ENCODE results near the gene C1QL1. TPM values are rescaled to one million over a fixed set of nuclear protein-coding genes. Genes with fewer than 3 reads are reported as not detected.

The C1QL1 gene
- total and polyA plus RNA-seq, 2 experiments from 2014 or later = 12.8 to 54.9 TPM

DNA sequence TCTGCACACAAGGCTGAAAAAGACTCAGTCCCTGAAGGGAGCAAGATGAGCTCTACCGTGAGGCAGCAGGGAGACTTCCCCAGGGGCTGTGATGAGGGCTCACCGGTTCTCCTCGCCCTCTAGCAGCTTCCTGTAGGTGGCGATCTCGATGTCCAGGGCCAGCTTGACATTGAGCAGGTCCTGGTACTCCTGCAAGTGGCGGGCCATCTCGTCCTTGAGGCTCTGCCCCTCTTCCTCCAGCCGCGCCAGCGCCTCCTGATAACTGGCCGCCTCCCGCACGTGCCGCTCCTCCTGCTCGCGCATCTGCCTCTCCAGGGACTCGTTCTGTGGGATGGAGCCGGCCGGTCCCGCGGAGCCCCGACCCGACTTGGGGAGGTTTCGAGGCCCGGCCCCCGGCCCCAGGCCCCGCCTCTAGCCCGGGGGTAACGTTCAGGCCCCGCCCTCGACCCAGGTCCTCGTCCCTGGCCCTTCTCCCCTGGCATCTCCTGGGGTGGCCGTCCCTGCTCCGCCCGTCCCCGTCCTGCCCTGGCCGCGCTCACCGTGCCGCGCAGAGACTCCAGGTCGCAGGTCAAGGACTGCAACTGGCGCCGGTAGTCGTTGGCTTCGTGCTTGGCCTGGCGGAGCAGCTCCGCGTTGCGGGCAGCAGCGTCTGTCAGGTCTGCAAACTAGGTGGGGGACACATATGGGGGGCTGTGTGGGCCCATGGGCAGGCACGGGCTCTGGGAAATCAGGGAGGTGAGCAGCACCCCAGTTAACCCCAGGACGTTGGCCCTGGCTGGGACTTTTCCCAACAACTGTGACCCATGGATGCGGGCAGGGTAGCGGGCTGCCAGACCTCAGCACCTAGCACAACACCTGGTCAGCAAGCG lies 56.7 kb downstream of the C1QL1 start:
- DNase-seq (ENCODE audit: low spot score) = peak; percentile 76
- Histone ChIP-seq H3K9me2 (replicated peaks; ENCODE audit: insufficient read depth) (no peaks in the 10 kb centered on the region), H3K27me3 (peaks cover 4% of the 10 kb centered on the region), H3K4me2 (peak overlapping the region; percentile 85), H3K36me3 (replicated peaks; ENCODE audit: insufficient read depth, low read depth) (no peaks in the 10 kb centered on the region), H2AFZ (peak overlapping the region; percentile 35), H3K4me1 (ENCODE audit: insufficient read depth) (peaks cover 9% of the 10 kb centered on the region), H4K20me1 (ENCODE audit: insufficient read depth, poor library complexity, severe bottlenecking) (no peaks in the 10 kb centered on the region), H3K79me2 (no peaks in the 10 kb centered on the region), H3K4me3 (no peak overlapping the region), H3K27ac (no peak overlapping the region), H3K9me3 (ENCODE audit: low read depth) (no peaks in the 10 kb centered on the region)
- TF ChIP-seq, protein P1, sequence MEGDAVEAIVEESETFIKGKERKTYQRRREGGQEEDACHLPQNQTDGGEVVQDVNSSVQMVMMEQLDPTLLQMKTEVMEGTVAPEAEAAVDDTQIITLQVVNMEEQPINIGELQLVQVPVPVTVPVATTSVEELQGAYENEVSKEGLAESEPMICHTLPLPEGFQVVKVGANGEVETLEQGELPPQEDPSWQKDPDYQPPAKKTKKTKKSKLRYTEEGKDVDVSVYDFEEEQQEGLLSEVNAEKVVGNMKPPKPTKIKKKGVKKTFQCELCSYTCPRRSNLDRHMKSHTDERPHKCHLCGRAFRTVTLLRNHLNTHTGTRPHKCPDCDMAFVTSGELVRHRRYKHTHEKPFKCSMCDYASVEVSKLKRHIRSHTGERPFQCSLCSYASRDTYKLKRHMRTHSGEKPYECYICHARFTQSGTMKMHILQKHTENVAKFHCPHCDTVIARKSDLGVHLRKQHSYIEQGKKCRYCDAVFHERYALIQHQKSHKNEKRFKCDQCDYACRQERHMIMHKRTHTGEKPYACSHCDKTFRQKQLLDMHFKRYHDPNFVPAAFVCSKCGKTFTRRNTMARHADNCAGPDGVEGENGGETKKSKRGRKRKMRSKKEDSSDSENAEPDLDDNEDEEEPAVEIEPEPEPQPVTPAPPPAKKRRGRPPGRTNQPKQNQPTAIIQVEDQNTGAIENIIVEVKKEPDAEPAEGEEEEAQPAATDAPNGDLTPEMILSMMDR (IDR thresholded peaks at IDR 0.05; ENCODE audit: poor library complexity) = peak; percentile 53
- no peak for TF ChIP-seq EZH2phosphoT487 (IDR thresholded peaks at IDR 0.05; ENCODE audit: low read depth, severe bottlenecking, unreplicated experiment)
- WGBS (ENCODE audit: low lambda C conversion rate, missing lambda C conversion rate) = 25% methylated on average over 37 of the region's 56 CpGs

DNA sequence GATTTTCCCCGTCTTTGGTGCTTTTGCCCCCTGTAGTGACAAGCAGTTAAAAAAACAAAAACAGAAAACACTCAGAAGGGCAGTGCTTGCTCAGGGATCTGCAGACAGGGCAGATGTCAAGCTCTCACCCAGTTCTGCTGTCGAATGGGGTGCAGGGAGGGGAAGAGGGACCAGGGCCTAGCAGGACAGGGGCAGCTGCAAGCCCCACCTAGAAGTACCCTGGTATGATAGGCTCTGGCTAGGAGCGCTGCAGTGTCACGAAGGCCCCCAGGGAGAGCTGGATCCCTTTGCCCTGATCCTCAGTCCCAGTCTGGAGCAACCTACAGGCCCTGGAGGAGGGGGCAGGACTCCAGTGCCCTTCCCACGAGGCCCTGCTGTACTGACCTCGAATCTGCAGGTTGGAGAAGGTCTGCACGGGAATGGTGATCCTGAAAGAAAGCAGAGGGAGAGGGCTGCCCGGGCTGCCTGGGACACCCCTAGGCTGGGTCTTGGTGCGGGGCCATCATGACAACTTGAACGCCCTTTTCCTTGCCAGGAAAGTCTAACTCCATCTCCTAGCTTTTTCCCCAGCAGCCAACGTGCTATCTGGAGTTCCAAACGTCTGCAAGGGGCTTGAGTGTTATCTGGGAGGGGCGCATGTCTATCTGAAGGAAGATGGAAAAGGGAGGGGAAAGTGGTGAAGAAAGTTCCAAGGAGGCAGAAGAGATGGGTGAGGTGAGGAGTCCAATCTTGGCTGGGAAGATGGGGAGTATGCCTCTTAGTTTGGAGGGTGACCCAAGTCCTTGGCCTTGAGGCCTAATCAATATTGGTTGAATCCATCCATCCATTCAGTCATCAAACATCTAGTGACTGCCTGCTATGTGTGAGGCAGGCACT lies 57.6 kb downstream of the C1QL1 start:
- 84% methylated on average over 13 of the region's 13 CpGs for WGBS (ENCODE audit: low lambda C conversion rate, missing lambda C conversion rate)
- no peak overlapping the region for H3K27ac ChIP-seq
- peaks cover 4% of the 10 kb centered on the region for H3K27me3 ChIP-seq
- no peaks in the 10 kb centered on the region for H3K36me3 ChIP-seq (replicated peaks; ENCODE audit: insufficient read depth, low read depth)
- H3K79me2 ChIP-seq = no peaks in the 10 kb centered on the region
- H3K9me2 ChIP-seq (replicated peaks; ENCODE audit: insufficient read depth) = no peaks in the 10 kb centered on the region
- no peak overlapping the region for H3K4me3 ChIP-seq
- H3K4me2 ChIP-seq = peak overlapping the region; percentile 85
- H4K20me1 ChIP-seq (ENCODE audit: insufficient read depth, poor library complexity, severe bottlenecking) = no peaks in the 10 kb centered on the region
- H2AFZ ChIP-seq = no peak overlapping the region
- DNase-seq (ENCODE audit: low spot score) = no peak
- no peaks in the 10 kb centered on the region for H3K9me3 ChIP-seq (ENCODE audit: low read depth)
- TF ChIP-seq, protein P1 (IDR thresholded peaks at IDR 0.05; ENCODE audit: poor library complexity) = no peak
- no peak for TF ChIP-seq EZH2 (IDR thresholded peaks at IDR 0.05; ENCODE audit: borderline replicate concordance)
- H3K4me1 ChIP-seq (ENCODE audit: insufficient read depth) = peaks cover 13% of the 10 kb centered on the region

Small RNAs within 50 kb of the gene (microRNA-seq; reads per million reads assigned to microRNA genes)
- gene MIR6783 = 4.5 reads per million, percentile 5 among the genes with 10 or more reads in this experiment

Small RNAs within 50 kb of the gene (small RNA-seq; reads per million reads assigned to genes)
- gene AC015936.2 = not detected
- not detected for gene MIR6783

Other genes starting within 250 kb of the C1QL1 start
- 0.28 and 0.90 TPM in 2 replicates for gene ADAM11, start 209.3 kb downstream of the C1QL1 start, total RNA-seq
- 0.50 and 1.4 TPM in 2 replicates for gene ADAM11, start 209.3 kb downstream of the C1QL1 start, polyA plus RNA-seq
- gene GJC1, start 138.0 kb downstream of the C1QL1 start, total RNA-seq = 9.2 and 11.4 TPM in 2 replicates
- gene GJC1, start 138.0 kb downstream of the C1QL1 start, polyA plus RNA-seq = 6.3 and 7.5 TPM in 2 replicates
- gene HIGD1B, start 120.4 kb downstream of the C1QL1 start, total RNA-seq = not detected in 2 replicates
- gene HIGD1B, start 120.4 kb downstream of the C1QL1 start, polyA plus RNA-seq = 0.57 TPM in 1 of 2 replicates, not detected in the other
- 57.0 and 87.0 TPM in 2 replicates for gene EFTUD2, start 68.9 kb downstream of the C1QL1 start, total RNA-seq
- gene EFTUD2, start 68.9 kb downstream of the C1QL1 start, polyA plus RNA-seq = 65.2 and 65.6 TPM in 2 replicates
- gene GFAP, start 52.8 kb downstream of the C1QL1 start, total RNA-seq = 0.10 and 1.6 TPM in 2 replicates
- gene GFAP, start 52.8 kb downstream of the C1QL1 start, polyA plus RNA-seq = not detected in 2 replicates
- gene KIF18B, start 20.5 kb downstream of the C1QL1 start, total RNA-seq = 1.8 and 2.1 TPM in 2 replicates
- 4.3 and 5.0 TPM in 2 replicates for gene KIF18B, start 20.5 kb downstream of the C1QL1 start, polyA plus RNA-seq
- 31.3 and 47.4 TPM in 2 replicates for gene DCAKD, start 83.3 kb upstream of the C1QL1 start, total RNA-seq
- 29.9 and 33.3 TPM in 2 replicates for gene DCAKD, start 83.3 kb upstream of the C1QL1 start, polyA plus RNA-seq
- 68.5 and 71.2 TPM in 2 replicates for gene NMT1, start 93.0 kb upstream of the C1QL1 start, total RNA-seq
- gene NMT1, start 93.0 kb upstream of the C1QL1 start, polyA plus RNA-seq = 90.1 and 126 TPM in 2 replicates
- 49.2 and 69.7 TPM in 2 replicates for gene PLCD3, start 164.2 kb upstream of the C1QL1 start, total RNA-seq
- 35.7 and 41.8 TPM in 2 replicates for gene PLCD3, start 164.2 kb upstream of the C1QL1 start, polyA plus RNA-seq
- 8.1 and 8.2 TPM in 2 replicates for gene ACBD4, start 167.4 kb upstream of the C1QL1 start, total RNA-seq
- gene ACBD4, start 167.4 kb upstream of the C1QL1 start, polyA plus RNA-seq = 11.2 and 13.7 TPM in 2 replicates
- 17.1 and 19.2 TPM in 2 replicates for gene HEXIM1, start 180.2 kb upstream of the C1QL1 start, total RNA-seq
- gene HEXIM1, start 180.2 kb upstream of the C1QL1 start, polyA plus RNA-seq = 13.5 and 14.5 TPM in 2 replicates
- 6.7 and 12.2 TPM in 2 replicates for gene HEXIM2, start 193.6 kb upstream of the C1QL1 start, total RNA-seq
- gene HEXIM2, start 193.6 kb upstream of the C1QL1 start, polyA plus RNA-seq = 7.6 and 10.5 TPM in 2 replicates